ENCODE data around the gene MON2. TPM values are rescaled to one million over a fixed set of nuclear protein-coding genes. Genes with fewer than 3 reads are reported as not detected.

Gene MON2
- total RNA-seq, 1 experiment from 2014 or later = 30.1 TPM

DNA sequence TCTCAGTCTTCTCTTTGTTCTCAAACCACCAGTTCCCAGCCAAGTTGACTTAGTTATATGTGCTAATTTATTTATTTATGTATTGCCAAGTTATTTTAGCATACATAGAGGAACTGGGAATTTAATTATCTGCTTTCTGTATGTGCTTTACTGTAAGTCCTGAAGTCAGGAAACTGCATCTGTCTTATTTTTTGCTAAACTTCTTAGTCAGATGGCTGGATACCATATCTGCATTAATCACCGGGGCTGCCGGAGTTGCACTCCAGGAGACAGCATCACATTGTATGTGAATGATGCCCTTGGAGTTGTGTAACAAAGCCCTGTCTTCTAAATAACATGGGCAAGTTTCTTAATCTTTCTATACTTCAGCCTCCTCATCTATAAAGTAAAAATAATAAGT is 96.2 kb downstream of the MON2 start:
- Histone ChIP-seq H3K4me3 (ENCODE audit: low read depth in 2 of 2, low read length in 2 of 2) (no peak overlapping the region), H3K9me3 (ENCODE audit: control insufficient read depth, insufficient read depth, low read depth, low read length) (no peaks in the 10 kb centered on the region), H3K27ac (ENCODE audit: low read length) (no peak overlapping the region), H3K36me3 (ENCODE audit: control insufficient read depth, insufficient read depth, low read length) (peaks cover 2% of the 10 kb centered on the region; the same call in 1 of the 2 replicates), H3K4me1 (ENCODE audit: control insufficient read depth, insufficient read depth, low read length) (no peaks in the 10 kb centered on the region), H3K27me3 (ENCODE audit: control insufficient read depth, insufficient read depth, low read length) (no peaks in the 10 kb centered on the region)
- in situ Hi-C loops (cut with HindIII; ENCODE audit: low pct_unique_long_range_greater_than_20kb, low sequenced_read_pairs) (no loop called here), intact Hi-C loops (cut with micrococcal nuclease; ENCODE audit: unreplicated experiment) (no loop called here)
- no TSS peak for BruUV-seq (replicated peaks)
- POLR2A ChIA-PET = no interaction called here
- DNase-seq (ENCODE audit: low read depth, low spot score) (no peak), ATAC-seq (no peak)
- TF ChIP-seq POLR2AphosphoS5 (IDR thresholded peaks at IDR 0.05; ENCODE audit: low read depth, low read length) (no peak), SIN3A (IDR thresholded peaks at IDR 0.05; ENCODE audit: borderline replicate concordance, insufficient read depth, low read depth, low read length) (no peak), TCF7L2 (IDR thresholded peaks at IDR 0.05; ENCODE audit: low read depth, low read length) (no peak)
- TF ChIP-seq, protein P1, sequence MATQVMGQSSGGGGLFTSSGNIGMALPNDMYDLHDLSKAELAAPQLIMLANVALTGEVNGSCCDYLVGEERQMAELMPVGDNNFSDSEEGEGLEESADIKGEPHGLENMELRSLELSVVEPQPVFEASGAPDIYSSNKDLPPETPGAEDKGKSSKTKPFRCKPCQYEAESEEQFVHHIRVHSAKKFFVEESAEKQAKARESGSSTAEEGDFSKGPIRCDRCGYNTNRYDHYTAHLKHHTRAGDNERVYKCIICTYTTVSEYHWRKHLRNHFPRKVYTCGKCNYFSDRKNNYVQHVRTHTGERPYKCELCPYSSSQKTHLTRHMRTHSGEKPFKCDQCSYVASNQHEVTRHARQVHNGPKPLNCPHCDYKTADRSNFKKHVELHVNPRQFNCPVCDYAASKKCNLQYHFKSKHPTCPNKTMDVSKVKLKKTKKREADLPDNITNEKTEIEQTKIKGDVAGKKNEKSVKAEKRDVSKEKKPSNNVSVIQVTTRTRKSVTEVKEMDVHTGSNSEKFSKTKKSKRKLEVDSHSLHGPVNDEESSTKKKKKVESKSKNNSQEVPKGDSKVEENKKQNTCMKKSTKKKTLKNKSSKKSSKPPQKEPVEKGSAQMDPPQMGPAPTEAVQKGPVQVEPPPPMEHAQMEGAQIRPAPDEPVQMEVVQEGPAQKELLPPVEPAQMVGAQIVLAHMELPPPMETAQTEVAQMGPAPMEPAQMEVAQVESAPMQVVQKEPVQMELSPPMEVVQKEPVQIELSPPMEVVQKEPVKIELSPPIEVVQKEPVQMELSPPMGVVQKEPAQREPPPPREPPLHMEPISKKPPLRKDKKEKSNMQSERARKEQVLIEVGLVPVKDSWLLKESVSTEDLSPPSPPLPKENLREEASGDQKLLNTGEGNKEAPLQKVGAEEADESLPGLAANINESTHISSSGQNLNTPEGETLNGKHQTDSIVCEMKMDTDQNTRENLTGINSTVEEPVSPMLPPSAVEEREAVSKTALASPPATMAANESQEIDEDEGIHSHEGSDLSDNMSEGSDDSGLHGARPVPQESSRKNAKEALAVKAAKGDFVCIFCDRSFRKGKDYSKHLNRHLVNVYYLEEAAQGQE (IDR thresholded peaks at IDR 0.05; ENCODE audit: insufficient read depth in 1 of 2, low read depth in 2 of 2, low read length in 1 of 2) = no peak
- TF ChIP-seq, protein P2, sequence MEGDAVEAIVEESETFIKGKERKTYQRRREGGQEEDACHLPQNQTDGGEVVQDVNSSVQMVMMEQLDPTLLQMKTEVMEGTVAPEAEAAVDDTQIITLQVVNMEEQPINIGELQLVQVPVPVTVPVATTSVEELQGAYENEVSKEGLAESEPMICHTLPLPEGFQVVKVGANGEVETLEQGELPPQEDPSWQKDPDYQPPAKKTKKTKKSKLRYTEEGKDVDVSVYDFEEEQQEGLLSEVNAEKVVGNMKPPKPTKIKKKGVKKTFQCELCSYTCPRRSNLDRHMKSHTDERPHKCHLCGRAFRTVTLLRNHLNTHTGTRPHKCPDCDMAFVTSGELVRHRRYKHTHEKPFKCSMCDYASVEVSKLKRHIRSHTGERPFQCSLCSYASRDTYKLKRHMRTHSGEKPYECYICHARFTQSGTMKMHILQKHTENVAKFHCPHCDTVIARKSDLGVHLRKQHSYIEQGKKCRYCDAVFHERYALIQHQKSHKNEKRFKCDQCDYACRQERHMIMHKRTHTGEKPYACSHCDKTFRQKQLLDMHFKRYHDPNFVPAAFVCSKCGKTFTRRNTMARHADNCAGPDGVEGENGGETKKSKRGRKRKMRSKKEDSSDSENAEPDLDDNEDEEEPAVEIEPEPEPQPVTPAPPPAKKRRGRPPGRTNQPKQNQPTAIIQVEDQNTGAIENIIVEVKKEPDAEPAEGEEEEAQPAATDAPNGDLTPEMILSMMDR (IDR thresholded peaks at IDR 0.05) = no peak
- CTCF ChIA-PET = no interaction called here

DNA sequence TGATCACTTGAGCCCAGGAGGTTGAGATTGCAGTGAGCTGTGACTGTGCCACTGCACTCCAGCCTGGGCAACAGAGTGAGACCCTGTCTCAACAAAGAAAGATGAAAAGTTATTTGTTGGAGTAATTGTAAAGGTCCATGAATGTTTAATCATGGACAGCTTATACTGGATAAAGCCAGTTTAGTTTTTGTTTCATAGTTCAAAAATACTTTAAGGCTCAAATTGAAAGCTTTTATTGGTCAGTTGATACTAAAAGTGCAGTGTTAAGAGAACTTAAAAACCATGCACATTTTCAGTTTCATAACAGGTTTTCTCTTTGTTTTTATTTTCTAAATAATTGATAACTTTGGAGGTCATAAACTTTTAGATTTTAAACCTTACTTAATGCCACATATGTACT is 108.4 kb downstream of the MON2 start:
- DNase-seq (ENCODE audit: low read depth, low spot score) (no peak), ATAC-seq (no peak)
- H3K36me3 ChIP-seq (ENCODE audit: control insufficient read depth, insufficient read depth, low read length) = no peaks in the 10 kb centered on the region
- H3K27ac ChIP-seq (ENCODE audit: low read length) = no peak overlapping the region
- H3K27me3 ChIP-seq (ENCODE audit: control insufficient read depth, insufficient read depth, low read length) = no peaks in the 10 kb centered on the region
- no TSS peak for BruUV-seq (replicated peaks)
- no peaks in the 10 kb centered on the region for H3K9me3 ChIP-seq (ENCODE audit: control insufficient read depth, insufficient read depth, low read depth, low read length)
- TF ChIP-seq, protein P1 (IDR thresholded peaks at IDR 0.05; ENCODE audit: insufficient read depth in 1 of 2, low read depth in 2 of 2, low read length in 1 of 2) = no peak
- TF ChIP-seq POLR2AphosphoS5 (IDR thresholded peaks at IDR 0.05; ENCODE audit: low read depth, low read length) (no peak), SIN3A (IDR thresholded peaks at IDR 0.05; ENCODE audit: borderline replicate concordance, insufficient read depth, low read depth, low read length) (no peak), TCF7L2 (IDR thresholded peaks at IDR 0.05; ENCODE audit: low read depth, low read length) (no peak)
- TF ChIP-seq, protein P2 (IDR thresholded peaks at IDR 0.05) = no peak
- no peaks in the 10 kb centered on the region for H3K4me1 ChIP-seq (ENCODE audit: control insufficient read depth, insufficient read depth, low read length)
- in situ Hi-C loops (cut with HindIII; ENCODE audit: low pct_unique_long_range_greater_than_20kb, low sequenced_read_pairs) = no loop called here
- POLR2A ChIA-PET = no interaction called here
- intact Hi-C loops (cut with micrococcal nuclease; ENCODE audit: unreplicated experiment) = no loop called here
- no peak overlapping the region for H3K4me3 ChIP-seq (ENCODE audit: low read depth in 2 of 2, low read length in 2 of 2)
- CTCF ChIA-PET = no interaction called here
